Stomach smooth muscle (tissue), 2 donors: ENCODE results near the gene NCAM1.

Source experiments
- H3K27ac ChIP-seq: one replicate; pipeline ENCODE4 v1.7.0; 2013; ENCODE audit warnings: mild to moderate bottlenecking, low read length, inconsistent platforms
- H3K27me3 ChIP-seq, 2 donors: one replicate each; pipeline ENCODE4 v1.7.0; 2013; ENCODE audit warnings: low read length in 2 of 2; ENCODE audit not compliant: insufficient read depth in 2 of 2, control insufficient read depth in 1 of 2
- H3K36me3 ChIP-seq, 2 donors: one replicate each; pipeline ENCODE4 v1.7.0; 2013; ENCODE audit warnings: low read length in 2 of 2; ENCODE audit not compliant: control insufficient read depth in 2 of 2, insufficient read depth in 2 of 2
- H3K4me1 ChIP-seq: one replicate; pipeline ENCODE4 v1.7.0; 2013; ENCODE audit warnings: low read length; ENCODE audit not compliant: control insufficient read depth, insufficient read depth
- H3K4me3 ChIP-seq, 2 donors: one replicate each; pipeline ENCODE4 v1.7.0; 2013; ENCODE audit warnings: low read length in 2 of 2
- H3K9ac ChIP-seq, 2 donors: one replicate each; pipeline ENCODE4 v1.7.0; 2013; ENCODE audit warnings: low read length in 2 of 2, mild to moderate bottlenecking in 1 of 2
- H3K9me3 ChIP-seq, 2 donors: one replicate each; pipeline ENCODE4 v1.7.0; 2013; ENCODE audit warnings: low read length in 2 of 2; ENCODE audit not compliant: control insufficient read depth in 2 of 2
- donor health status: healthy.
- donor health status: Pancreatic carcinoma.

Gene NCAM1

GRCh38 chr11:113172382-113172951 lies 211.2 kb downstream of the NCAM1 start:
- Histone ChIP-seq H3K27ac (no peak overlapping the region), H3K9ac (no peak overlapping the region), H3K9me3 (no peaks in the 10 kb centered on the region), H3K4me1 (peaks cover 9% of the 10 kb centered on the region), H3K36me3 (no peaks in the 10 kb centered on the region), H3K27me3 (no peaks in the 10 kb centered on the region), H3K4me3 (no peak overlapping the region)

DNA sequence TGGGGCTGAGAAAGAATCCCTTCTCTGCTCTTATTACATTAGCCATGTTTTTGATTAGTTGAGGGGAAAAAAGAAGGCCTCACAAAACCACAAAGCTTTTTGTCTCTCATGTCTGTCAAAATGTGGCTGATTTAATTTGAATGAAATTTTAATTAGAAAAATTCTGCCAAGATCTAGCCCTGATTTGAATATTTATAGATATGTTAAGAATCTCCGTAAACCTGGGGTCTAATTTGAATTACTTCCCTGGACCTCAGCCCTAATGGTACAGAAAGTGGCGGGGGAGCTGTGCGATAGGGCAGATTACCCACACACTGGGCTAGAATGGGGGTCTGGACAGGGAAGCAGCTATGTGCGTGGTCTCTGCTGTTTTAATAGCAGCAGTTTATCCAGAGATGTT lies 211.9 kb downstream of the NCAM1 start:
- Histone ChIP-seq H3K27ac (no peak overlapping the region), H3K4me1 (peaks cover 9% of the 10 kb centered on the region), H3K9ac (no peak overlapping the region), H3K9me3 (no peaks in the 10 kb centered on the region), H3K4me3 (no peak overlapping the region), H3K36me3 (no peaks in the 10 kb centered on the region), H3K27me3 (no peaks in the 10 kb centered on the region)

DNA sequence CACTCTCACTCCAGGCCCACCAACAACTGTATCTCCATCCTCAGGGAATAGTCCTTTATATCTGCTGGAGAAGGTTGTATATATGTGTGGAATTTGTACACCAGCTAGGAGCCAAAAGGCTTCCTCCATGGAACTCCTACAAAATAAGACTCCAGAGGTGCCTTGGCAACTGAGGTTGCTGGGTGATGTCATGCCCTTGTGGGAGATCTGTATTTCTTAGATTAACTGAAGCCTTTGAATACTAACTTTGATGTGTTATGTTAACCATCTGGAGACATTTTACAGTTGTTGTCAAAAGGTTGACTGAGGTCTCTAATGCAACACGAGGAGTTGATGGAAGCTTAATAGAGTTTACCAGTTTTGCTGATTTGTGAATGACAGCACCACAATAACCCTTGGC lies 213.7 kb downstream of the NCAM1 start:
- Histone ChIP-seq H3K9ac (no peak overlapping the region), H3K27me3 (no peaks in the 10 kb centered on the region), H3K9me3 (no peaks in the 10 kb centered on the region), H3K27ac (no peak overlapping the region), H3K36me3 (no peaks in the 10 kb centered on the region), H3K4me3 (no peak overlapping the region), H3K4me1 (peaks cover 9% of the 10 kb centered on the region)

- Histone ChIP-seq H3K27ac (no peak overlapping the region), H3K4me1 (peaks cover 9% of the 10 kb centered on the region), H3K9ac (no peak overlapping the region), H3K36me3 (no peaks in the 10 kb centered on the region), H3K27me3 (no peaks in the 10 kb centered on the region), H3K4me3 (no peak overlapping the region), H3K9me3 (no peaks in the 10 kb centered on the region)
Measured at GRCh38 chr11:113176599-113177360, 215.6 kb downstream of the NCAM1 start.

GRCh38 chr11:113177671-113178070 lies 216.5 kb downstream of the NCAM1 start:
- Histone ChIP-seq H3K36me3 (no peaks in the 10 kb centered on the region), H3K27me3 (no peaks in the 10 kb centered on the region), H3K4me1 (peaks cover 9% of the 10 kb centered on the region), H3K9ac (no peak overlapping the region), H3K27ac (no peak overlapping the region), H3K4me3 (no peak overlapping the region), H3K9me3 (no peaks in the 10 kb centered on the region)

GRCh38 chr11:113178381-113179070 lies 217.3 kb downstream of the NCAM1 start:
- no peak overlapping the region for H3K9ac ChIP-seq
- H3K27ac ChIP-seq: no peak overlapping the region
- no peaks in the 10 kb centered on the region for H3K36me3 ChIP-seq
- H3K4me1 ChIP-seq: peaks cover 9% of the 10 kb centered on the region
- no peaks in the 10 kb centered on the region for H3K9me3 ChIP-seq
- H3K27me3 ChIP-seq: no peaks in the 10 kb centered on the region
- no peak overlapping the region for H3K4me3 ChIP-seq

GRCh38 chr11:113179181-113179704 lies 218.0 kb downstream of the NCAM1 start:
- Histone ChIP-seq H3K4me1 (peaks cover 9% of the 10 kb centered on the region), H3K27me3 (no peaks in the 10 kb centered on the region), H3K9me3 (no peaks in the 10 kb centered on the region), H3K27ac (no peak overlapping the region), H3K4me3 (no peak overlapping the region), H3K36me3 (no peaks in the 10 kb centered on the region), H3K9ac (no peak overlapping the region)

DNA sequence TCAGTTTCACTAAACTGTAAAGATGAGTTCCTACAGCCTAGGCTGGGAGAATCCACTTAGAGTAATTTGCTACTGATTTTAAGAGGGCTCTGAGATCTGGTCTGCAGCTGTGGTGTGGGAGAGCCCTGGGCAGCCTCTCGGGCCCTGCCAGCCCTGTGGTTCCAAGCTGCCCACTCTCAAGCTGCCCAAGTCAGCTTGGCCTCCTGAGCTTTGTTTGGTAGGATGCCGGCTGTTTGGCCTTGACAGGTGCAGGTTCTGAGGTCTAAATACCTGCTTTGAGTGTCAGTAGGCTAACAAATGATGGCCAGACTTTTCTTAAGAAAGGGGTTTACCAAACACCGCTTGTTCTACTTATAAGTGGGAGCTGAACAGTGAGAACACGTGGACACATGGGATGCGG lies 219.9 kb downstream of the NCAM1 start:
- Histone ChIP-seq H3K36me3 (no peaks in the 10 kb centered on the region), H3K4me3 (no peak overlapping the region), H3K27ac (no peak overlapping the region), H3K9me3 (no peaks in the 10 kb centered on the region), H3K27me3 (no peaks in the 10 kb centered on the region), H3K4me1 (no peaks in the 10 kb centered on the region), H3K9ac (no peak overlapping the region)

- Histone ChIP-seq H3K4me3 (no peak overlapping the region), H3K36me3 (no peaks in the 10 kb centered on the region), H3K27ac (no peak overlapping the region), H3K4me1 (peaks cover under 1% of the 10 kb centered on the region), H3K9me3 (no peaks in the 10 kb centered on the region), H3K9ac (no peak overlapping the region), H3K27me3 (no peaks in the 10 kb centered on the region)
Measured at GRCh38 chr11:113182288-113182687, 221.1 kb downstream of the NCAM1 start.

DNA sequence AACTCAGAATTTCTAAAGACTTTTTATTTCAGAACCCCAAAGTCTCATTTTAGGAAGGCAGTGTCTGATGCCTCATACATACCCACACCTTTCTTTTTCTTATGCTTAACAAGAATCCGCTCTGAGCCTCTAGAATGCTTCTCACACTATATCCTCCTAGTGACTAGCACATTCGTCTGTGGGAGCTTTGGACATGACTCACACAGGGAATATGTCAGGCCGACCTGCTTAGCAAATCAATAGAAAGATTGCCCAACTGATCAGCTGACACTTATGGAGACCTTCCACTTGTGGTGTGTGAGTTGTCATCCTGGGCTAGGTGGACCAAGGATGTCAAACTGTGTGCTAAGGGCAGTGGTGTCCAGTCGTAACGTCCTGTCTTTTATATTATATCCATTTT lies 223.3 kb downstream of the NCAM1 start:
- no peak overlapping the region for H3K9ac ChIP-seq
- H3K36me3 ChIP-seq: no peaks in the 10 kb centered on the region
- no peaks in the 10 kb centered on the region for H3K27me3 ChIP-seq
- no peak overlapping the region for H3K4me3 ChIP-seq
- H3K9me3 ChIP-seq: no peaks in the 10 kb centered on the region
- H3K27ac ChIP-seq: no peak overlapping the region
- peaks cover 11% of the 10 kb centered on the region for H3K4me1 ChIP-seq
